ENCODE results near the gene MYL2. TPM values are rescaled to one million over a fixed set of nuclear protein-coding genes. Genes with fewer than 3 reads are reported as not detected.

The MYL2 gene
- total RNA-seq, 1 donor from 2014 or later = not detected

GRCh38 chr12:110863161-110863560, 57.2 kb downstream of the MYL2 start:
- POLR2A ChIA-PET = no interaction called here
- Mint-ChIP-seq H3K4me3 (no peak overlapping the region), H3K27me3 (peaks cover 2% of the 10 kb centered on the region), H3K36me3 (ENCODE audit: low read depth) (no peaks in the 10 kb centered on the region), H3K9me3 (no peaks in the 10 kb centered on the region), H3K4me1 (peaks cover 8% of the 10 kb centered on the region), H3K27ac (no peak overlapping the region)
- intact Hi-C loops (cut with micrococcal nuclease) = no loop called here
- CTCF ChIA-PET = no interaction called here
- ATAC-seq (ENCODE audit: low read depth) = no peak
- no peak for DNase-seq
- no peak for TF ChIP-seq CTCF (IDR thresholded peaks at IDR 0.05)

- H3K9me3 Mint-ChIP-seq = no peaks in the 10 kb centered on the region
- TF ChIP-seq CTCF (IDR thresholded peaks at IDR 0.05) = no peak
These were observed 58.0 kb downstream of the MYL2 start for GRCh38 chr12:110862329-110862728.

GRCh38 chr12:110861729-110862128, 58.6 kb downstream of the MYL2 start:
- TF ChIP-seq CTCF (IDR thresholded peaks at IDR 0.05) = no peak
- H3K4me1 Mint-ChIP-seq = peaks cover 8% of the 10 kb centered on the region
- ChIA-PET POLR2A (no interaction called here), CTCF (no interaction called here)
- intact Hi-C loops (cut with micrococcal nuclease) = no loop called here
- H3K36me3 Mint-ChIP-seq (ENCODE audit: low read depth) = no peaks in the 10 kb centered on the region
- H3K27me3 Mint-ChIP-seq = peaks cover 5% of the 10 kb centered on the region
- no peak overlapping the region for H3K4me3 Mint-ChIP-seq
- DNase-seq = no peak
- H3K9me3 Mint-ChIP-seq = no peaks in the 10 kb centered on the region
- ATAC-seq (ENCODE audit: low read depth) = no peak
- H3K27ac Mint-ChIP-seq = no peak overlapping the region

More at GRCh38 chr12:110862329-110862728, 58.0 kb downstream of the MYL2 start:
- H3K27me3 Mint-ChIP-seq = peaks cover 5% of the 10 kb centered on the region
- DNase-seq (no peak), ATAC-seq (ENCODE audit: low read depth) (no peak)
- no peaks in the 10 kb centered on the region for H3K36me3 Mint-ChIP-seq (ENCODE audit: low read depth)
- H3K4me1 Mint-ChIP-seq = peaks cover 8% of the 10 kb centered on the region
- no peak overlapping the region for H3K27ac Mint-ChIP-seq
- CTCF ChIA-PET = no interaction called here
- no peak overlapping the region for H3K4me3 Mint-ChIP-seq
- POLR2A ChIA-PET = no interaction called here
- intact Hi-C loops (cut with micrococcal nuclease) = no loop called here

Other genes starting within 250 kb of the MYL2 start
- 80.7 and 83.9 TPM in 2 replicates for gene HVCN1, start 231.5 kb downstream of the MYL2 start, total RNA-seq
- gene PPP1CC, start 177.7 kb downstream of the MYL2 start, total RNA-seq = 148 and 152 TPM in 2 replicates
- not detected in 2 replicates for gene CCDC63, start 73.6 kb downstream of the MYL2 start, total RNA-seq
- gene CUX2, start 113.6 kb upstream of the MYL2 start, total RNA-seq = not detected in 2 replicates